ENCODE measurements around the gene FOXO6.

DNA sequence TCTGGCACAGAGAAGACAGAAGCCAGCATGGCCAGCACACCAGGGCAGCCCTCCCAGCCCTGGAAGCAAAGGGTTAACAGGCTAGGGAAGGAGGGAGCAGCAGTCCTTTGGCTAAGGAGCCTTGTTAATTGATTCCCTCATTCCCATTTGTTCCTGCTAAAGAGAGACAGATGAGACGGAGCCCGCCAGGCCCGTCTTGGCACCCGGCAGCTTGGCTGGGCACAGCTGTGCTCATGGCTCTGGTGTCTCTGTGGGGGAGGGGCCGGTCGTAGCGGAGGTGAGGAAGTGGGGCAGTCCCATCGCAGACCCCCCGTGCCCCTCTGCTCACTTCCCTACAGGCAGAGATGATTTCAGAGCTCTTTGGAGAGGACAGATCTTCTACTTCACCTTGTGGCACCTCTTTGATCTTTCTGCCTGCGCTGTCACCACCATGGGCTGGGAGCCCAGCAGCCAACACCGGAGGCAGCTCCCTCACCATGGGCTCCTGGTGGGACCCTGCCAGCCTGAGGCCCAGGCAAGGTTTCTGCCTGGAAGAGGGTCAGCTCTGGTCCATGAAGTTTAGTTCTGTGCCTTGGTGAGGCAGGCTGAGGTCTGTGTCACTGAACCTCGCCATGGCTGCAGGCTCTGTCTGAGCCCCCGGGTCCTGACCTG, 38.0 kb downstream of the FOXO6 start:
- TF ChIP-seq TAF1 (IDR thresholded peaks at IDR 0.05; ENCODE audit: low read depth, low read length): no peak
- TF ChIP-seq POLR2A (IDR thresholded peaks at IDR 0.05; ENCODE audit: low read depth, low read length): no peak
- TF ChIP-seq POLR2AphosphoS5 (IDR thresholded peaks at IDR 0.05; ENCODE audit: low read depth, low read length): no peak
- TF ChIP-seq SPI1 (IDR thresholded peaks at IDR 0.05; ENCODE audit: low read depth, low read length): no peak
- TF ChIP-seq POU2F2 (IDR thresholded peaks at IDR 0.05; ENCODE audit: low read depth, low read length): no peak
- TF ChIP-seq PAX5 (IDR thresholded peaks at IDR 0.05; ENCODE audit: insufficient read depth, low read length, severe bottlenecking): no peak

Data from GM12891 (cell line).